WTC11 (cell line): ENCODE measurements around the gene PLPP2.

Experiments
- AFF4 ChIP-seq: sonication (generic); formaldehyde crosslinking; IDR thresholded peaks from 2 replicates; pipeline ENCODE4 v1.8.1; 2023; ENCODE audit warnings: mild to moderate bottlenecking, missing genetic modification reagents, borderline replicate concordance
- CTCF ChIP-seq: fragments of 200-600 bp; IDR thresholded peaks from 2 replicates; pipeline ENCODE4 v1.8.0; 2022; ENCODE audit warnings: antibody characterized with exemption
- HMGXB4 ChIP-seq: sonication (generic); formaldehyde crosslinking; IDR thresholded peaks from 2 replicates; pipeline ENCODE4 v1.8.1; 2023; ENCODE audit warnings: mild to moderate bottlenecking, moderate library complexity, missing genetic modification reagents
- USF1 ChIP-seq: sonication (generic); formaldehyde crosslinking; IDR thresholded peaks from 2 replicates; pipeline ENCODE4 v1.8.0; 2022; ENCODE audit warnings: mild to moderate bottlenecking, missing genetic modification reagents
- ZBTB43 ChIP-seq: sonication (generic); formaldehyde crosslinking; IDR thresholded peaks from 2 replicates; pipeline ENCODE4 v1.8.1; 2023; ENCODE audit warnings: mild to moderate bottlenecking, missing genetic modification reagents

- TF ChIP-seq CTCF (no peak), HMGXB4 (no peak), ZBTB43 (CRISPR knock-in tag) (no peak), AFF4 (CRISPR knock-in tag) (no peak), USF1 (CRISPR knock-in tag) (no peak)
Observed at GRCh38 chr19:293436-294110, 2.4 kb upstream of the PLPP2 start.
